ENCODE results near the gene NRF1. TPM values are rescaled to one million over a fixed set of nuclear protein-coding genes. Genes with fewer than 3 reads are reported as not detected.

Gene NRF1
- total RNA-seq, 1 donor from 2014 or later: 29.7 TPM

DNA sequence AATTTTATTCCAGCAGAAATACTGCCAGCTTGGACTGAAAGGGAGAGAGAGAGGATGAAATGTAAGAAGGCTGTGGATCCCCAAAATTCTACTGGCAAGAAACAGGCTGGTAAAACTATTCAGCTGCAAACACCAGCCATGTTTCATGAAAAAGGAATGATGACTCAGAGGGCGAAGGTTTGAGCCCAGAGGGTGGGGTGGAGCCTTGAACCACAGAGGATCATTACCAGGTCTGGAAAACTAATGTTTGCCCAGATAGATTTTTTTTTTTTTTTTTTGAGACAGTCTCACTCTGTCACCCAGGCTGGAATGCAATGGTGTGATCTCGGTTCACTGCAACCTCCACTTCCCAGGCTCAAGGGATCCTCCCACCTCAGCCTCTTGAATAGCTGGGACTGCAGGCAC is 41.7 kb upstream of the NRF1 start:
- peaks cover 2% of the 10 kb centered on the region for H3K4me1 Mint-ChIP-seq (ENCODE audit: low read depth)
- H3K4me3 Mint-ChIP-seq (ENCODE audit: low read depth): no peak overlapping the region
- no peak for DNase-seq (ENCODE audit: low spot score, unreplicated experiment)
- H3K36me3 Mint-ChIP-seq (ENCODE audit: insufficient read depth): no peaks in the 10 kb centered on the region
- peaks cover 11% of the 10 kb centered on the region for H3K9me3 Mint-ChIP-seq (ENCODE audit: low read depth)
- H3K27ac Mint-ChIP-seq: no peak overlapping the region
- peaks cover 4% of the 10 kb centered on the region for H3K27me3 Mint-ChIP-seq
- TF ChIP-seq, protein P1, sequence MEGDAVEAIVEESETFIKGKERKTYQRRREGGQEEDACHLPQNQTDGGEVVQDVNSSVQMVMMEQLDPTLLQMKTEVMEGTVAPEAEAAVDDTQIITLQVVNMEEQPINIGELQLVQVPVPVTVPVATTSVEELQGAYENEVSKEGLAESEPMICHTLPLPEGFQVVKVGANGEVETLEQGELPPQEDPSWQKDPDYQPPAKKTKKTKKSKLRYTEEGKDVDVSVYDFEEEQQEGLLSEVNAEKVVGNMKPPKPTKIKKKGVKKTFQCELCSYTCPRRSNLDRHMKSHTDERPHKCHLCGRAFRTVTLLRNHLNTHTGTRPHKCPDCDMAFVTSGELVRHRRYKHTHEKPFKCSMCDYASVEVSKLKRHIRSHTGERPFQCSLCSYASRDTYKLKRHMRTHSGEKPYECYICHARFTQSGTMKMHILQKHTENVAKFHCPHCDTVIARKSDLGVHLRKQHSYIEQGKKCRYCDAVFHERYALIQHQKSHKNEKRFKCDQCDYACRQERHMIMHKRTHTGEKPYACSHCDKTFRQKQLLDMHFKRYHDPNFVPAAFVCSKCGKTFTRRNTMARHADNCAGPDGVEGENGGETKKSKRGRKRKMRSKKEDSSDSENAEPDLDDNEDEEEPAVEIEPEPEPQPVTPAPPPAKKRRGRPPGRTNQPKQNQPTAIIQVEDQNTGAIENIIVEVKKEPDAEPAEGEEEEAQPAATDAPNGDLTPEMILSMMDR (IDR thresholded peaks at IDR 0.05; ENCODE audit: unreplicated experiment): no peak

DNA sequence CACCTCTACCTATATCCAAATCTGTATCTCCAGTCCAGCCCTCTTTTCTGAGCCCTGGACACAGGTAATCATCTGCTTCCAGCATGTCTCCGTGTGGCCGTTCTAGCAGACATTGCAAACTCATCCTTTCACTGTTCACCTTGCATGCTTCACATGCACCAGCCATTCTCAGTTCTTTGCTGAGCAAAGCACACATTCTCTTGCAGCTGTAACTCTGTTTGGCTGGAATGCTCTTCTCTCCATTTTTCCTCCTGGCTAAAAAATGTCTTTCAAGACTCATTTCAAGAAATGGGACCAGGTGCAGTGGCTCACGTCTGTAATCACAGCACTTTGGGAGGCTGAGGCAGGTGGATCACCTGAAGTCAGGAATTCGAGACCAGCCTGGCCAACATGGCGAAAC is 40.3 kb upstream of the NRF1 start:
- H3K4me3 Mint-ChIP-seq (ENCODE audit: low read depth): no peak overlapping the region
- no peak for DNase-seq (ENCODE audit: low spot score, unreplicated experiment)
- H3K36me3 Mint-ChIP-seq (ENCODE audit: insufficient read depth): no peaks in the 10 kb centered on the region
- peaks cover 3% of the 10 kb centered on the region for H3K27me3 Mint-ChIP-seq
- no peak overlapping the region for H3K27ac Mint-ChIP-seq
- TF ChIP-seq, protein P1 (IDR thresholded peaks at IDR 0.05; ENCODE audit: unreplicated experiment): no peak
- H3K9me3 Mint-ChIP-seq (ENCODE audit: low read depth): peaks cover 12% of the 10 kb centered on the region
- H3K4me1 Mint-ChIP-seq (ENCODE audit: low read depth): peaks cover 2% of the 10 kb centered on the region

DNA sequence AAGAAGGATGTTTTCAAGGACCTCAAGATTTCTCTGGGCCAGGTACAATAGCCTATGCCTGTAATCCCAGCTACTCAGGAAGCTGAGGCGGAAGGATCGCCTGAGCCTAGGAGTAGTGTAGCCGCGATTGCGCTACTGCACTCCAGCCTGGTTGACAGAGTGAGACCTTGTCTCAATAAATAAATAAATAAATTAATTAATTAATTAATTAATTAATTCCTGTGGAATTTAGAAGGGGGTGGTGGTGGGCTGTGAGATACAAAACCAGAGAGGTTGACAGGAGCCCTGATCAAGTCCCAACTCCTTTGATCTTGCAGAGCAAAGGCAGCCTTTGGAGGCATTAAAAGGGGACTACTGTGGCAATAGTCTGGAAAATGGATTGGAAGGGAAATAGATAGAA is 39.3 kb upstream of the NRF1 start:
- Mint-ChIP-seq H3K36me3 (ENCODE audit: insufficient read depth) (peaks cover 2% of the 10 kb centered on the region), H3K4me3 (ENCODE audit: low read depth) (no peak overlapping the region), H3K27me3 (peaks cover 3% of the 10 kb centered on the region), H3K27ac (no peak overlapping the region), H3K9me3 (ENCODE audit: low read depth) (peaks cover 13% of the 10 kb centered on the region), H3K4me1 (ENCODE audit: low read depth) (peaks cover 2% of the 10 kb centered on the region)
- no peak for DNase-seq (ENCODE audit: low spot score, unreplicated experiment)
- TF ChIP-seq, protein P1 (IDR thresholded peaks at IDR 0.05; ENCODE audit: unreplicated experiment): no peak

DNA sequence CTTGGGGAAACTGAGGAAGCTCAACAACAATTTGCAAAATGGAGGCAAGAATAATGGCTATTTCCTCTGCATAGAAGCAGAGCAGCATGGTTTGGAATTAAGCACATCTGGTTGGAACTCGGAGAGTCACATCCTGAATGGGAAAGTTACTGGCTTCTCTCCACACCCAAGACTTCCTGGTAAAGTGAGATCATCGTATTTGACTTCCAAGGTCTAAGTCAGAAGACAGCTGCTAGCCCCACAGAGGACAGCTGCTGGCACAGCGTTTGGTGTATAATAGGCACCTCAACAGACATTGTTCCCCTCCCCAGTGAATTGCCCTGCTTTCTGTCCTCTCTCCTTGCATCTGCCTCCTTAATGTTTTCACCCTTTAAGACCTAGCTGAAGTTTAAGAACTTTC is 37.0 kb upstream of the NRF1 start:
- Mint-ChIP-seq H3K4me3 (ENCODE audit: low read depth) (no peak overlapping the region), H3K27ac (no peak overlapping the region), H3K36me3 (ENCODE audit: insufficient read depth) (peaks cover 7% of the 10 kb centered on the region), H3K27me3 (peaks cover 3% of the 10 kb centered on the region), H3K4me1 (ENCODE audit: low read depth) (peaks cover 2% of the 10 kb centered on the region), H3K9me3 (ENCODE audit: low read depth) (peaks cover 16% of the 10 kb centered on the region)
- TF ChIP-seq, protein P1 (IDR thresholded peaks at IDR 0.05; ENCODE audit: unreplicated experiment): no peak
- DNase-seq (ENCODE audit: low spot score, unreplicated experiment): no peak

DNA sequence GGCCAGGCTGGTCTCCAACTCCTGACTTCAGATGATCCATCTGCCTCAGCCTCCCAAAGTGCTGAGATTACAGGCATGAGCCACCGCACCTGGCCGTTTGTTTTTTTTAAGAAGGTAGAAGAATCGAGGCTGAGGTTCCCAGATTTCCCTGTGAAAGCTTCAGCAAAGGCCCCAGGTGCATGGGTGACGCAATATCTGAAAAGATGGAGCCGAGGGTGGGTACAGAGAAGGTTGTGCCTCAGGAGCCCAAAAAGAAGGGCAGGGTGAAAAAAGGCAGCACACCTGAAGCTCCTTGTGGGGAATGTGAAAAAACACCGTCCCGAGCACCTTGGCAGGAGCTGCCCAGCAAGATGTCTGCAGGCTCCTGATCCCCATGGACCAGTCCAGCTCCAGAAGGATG is 35.8 kb upstream of the NRF1 start:
- Mint-ChIP-seq H3K27me3 (peaks cover 3% of the 10 kb centered on the region), H3K36me3 (ENCODE audit: insufficient read depth) (peaks cover 7% of the 10 kb centered on the region), H3K9me3 (ENCODE audit: low read depth) (peaks cover 22% of the 10 kb centered on the region), H3K4me3 (ENCODE audit: low read depth) (no peak overlapping the region), H3K27ac (no peak overlapping the region), H3K4me1 (ENCODE audit: low read depth) (no peaks in the 10 kb centered on the region)
- DNase-seq (ENCODE audit: low spot score, unreplicated experiment): no peak
- TF ChIP-seq, protein P1 (IDR thresholded peaks at IDR 0.05; ENCODE audit: unreplicated experiment): no peak

Data from progenitor cell of endocrine pancreas (in vitro differentiated cells).